ENCODE measurements around the gene EXOC2.

GRCh38 chr6:456358-456867 lies 236.5 kb downstream of the EXOC2 start:
- no peak for TF ChIP-seq REST (IDR thresholded peaks at IDR 0.05; ENCODE audit: insufficient read depth in 1 of 2, low read depth in 2 of 2, low read length in 2 of 2)
- no peak for TF ChIP-seq POLR2AphosphoS5 (IDR thresholded peaks at IDR 0.05; ENCODE audit: low read depth, low read length)
- no peak for TF ChIP-seq SIN3A (IDR thresholded peaks at IDR 0.05; ENCODE audit: borderline replicate concordance, insufficient read depth, low read length)
- TF ChIP-seq TAF1 (IDR thresholded peaks at IDR 0.05; ENCODE audit: borderline replicate concordance, insufficient read depth, low read length) = no peak
- no peak for TF ChIP-seq FOXP2 (optimal IDR thresholded peaks at IDR 0.05; ENCODE audit: borderline replicate concordance, extremely low read depth, extremely low read length, insufficient read depth)
